Measurements from ENCODE around the gene ZNF500. TPM values are rescaled to one million over a fixed set of nuclear protein-coding genes. Genes with fewer than 3 reads are reported as not detected.

ZNF500 gene
- total RNA-seq, 1 donor from 2014 or later: 14.6 TPM

- H3K27ac ChIP-seq (ENCODE audit: low read depth, low read length): peak overlapping the region; percentile 52
- H3K79me2 ChIP-seq (ENCODE audit: insufficient read depth, low read length): peaks cover 30% of the 10 kb centered on the region
- TF ChIP-seq, protein P1, sequence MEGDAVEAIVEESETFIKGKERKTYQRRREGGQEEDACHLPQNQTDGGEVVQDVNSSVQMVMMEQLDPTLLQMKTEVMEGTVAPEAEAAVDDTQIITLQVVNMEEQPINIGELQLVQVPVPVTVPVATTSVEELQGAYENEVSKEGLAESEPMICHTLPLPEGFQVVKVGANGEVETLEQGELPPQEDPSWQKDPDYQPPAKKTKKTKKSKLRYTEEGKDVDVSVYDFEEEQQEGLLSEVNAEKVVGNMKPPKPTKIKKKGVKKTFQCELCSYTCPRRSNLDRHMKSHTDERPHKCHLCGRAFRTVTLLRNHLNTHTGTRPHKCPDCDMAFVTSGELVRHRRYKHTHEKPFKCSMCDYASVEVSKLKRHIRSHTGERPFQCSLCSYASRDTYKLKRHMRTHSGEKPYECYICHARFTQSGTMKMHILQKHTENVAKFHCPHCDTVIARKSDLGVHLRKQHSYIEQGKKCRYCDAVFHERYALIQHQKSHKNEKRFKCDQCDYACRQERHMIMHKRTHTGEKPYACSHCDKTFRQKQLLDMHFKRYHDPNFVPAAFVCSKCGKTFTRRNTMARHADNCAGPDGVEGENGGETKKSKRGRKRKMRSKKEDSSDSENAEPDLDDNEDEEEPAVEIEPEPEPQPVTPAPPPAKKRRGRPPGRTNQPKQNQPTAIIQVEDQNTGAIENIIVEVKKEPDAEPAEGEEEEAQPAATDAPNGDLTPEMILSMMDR (IDR thresholded peaks at IDR 0.05; ENCODE audit: insufficient read depth, low read depth, low read length): no peak
- TF ChIP-seq EZH2 (IDR thresholded peaks at IDR 0.05; ENCODE audit: insufficient read depth, low read length): no peak
- no peaks in the 10 kb centered on the region for H3K9me3 ChIP-seq (ENCODE audit: insufficient read depth, low read depth, low read length)
- Mint-ChIP-seq H3K9me3 (ENCODE audit: unreplicated experiment) (peaks cover 2% of the 10 kb centered on the region), H3K4me1 (ENCODE audit: low read depth, unreplicated experiment) (peaks cover 13% of the 10 kb centered on the region), H3K36me3 (ENCODE audit: low read depth, unreplicated experiment) (peaks cover 4% of the 10 kb centered on the region), H3K27ac (ENCODE audit: unreplicated experiment) (peak overlapping the region; percentile 86), H3K27me3 (ENCODE audit: low read depth, unreplicated experiment) (no peaks in the 10 kb centered on the region), H3K4me3 (ENCODE audit: unreplicated experiment) (peak overlapping the region; percentile 85)
- peak overlapping the region; percentile 89 for H3K4me2 ChIP-seq (ENCODE audit: low read length)
- peak overlapping the region; percentile 71 for H3K4me3 ChIP-seq (ENCODE audit: insufficient read depth, low read depth, low read length)
- peak overlapping the region; percentile 74 for H3K9ac ChIP-seq (ENCODE audit: low read length)
- H3K27me3 ChIP-seq (ENCODE audit: insufficient read depth, low read length): no peaks in the 10 kb centered on the region
- peaks cover 7% of the 10 kb centered on the region for H3K4me1 ChIP-seq (ENCODE audit: insufficient read depth, low read length)
- peaks cover 6% of the 10 kb centered on the region for H4K20me1 ChIP-seq (ENCODE audit: insufficient read depth, low read length)
- H2AFZ ChIP-seq (ENCODE audit: low read depth, low read length): peak overlapping the region; percentile 94
- DNase-seq (ENCODE audit: low read depth): peak; percentile 82
- no peak for FAIRE-seq
- no peaks in the 10 kb centered on the region for H3K36me3 ChIP-seq (ENCODE audit: insufficient read depth, low read length)
These were observed 1.8 kb upstream of the ZNF500 start for GRCh38 chr16:4768549-4769305.

DNA sequence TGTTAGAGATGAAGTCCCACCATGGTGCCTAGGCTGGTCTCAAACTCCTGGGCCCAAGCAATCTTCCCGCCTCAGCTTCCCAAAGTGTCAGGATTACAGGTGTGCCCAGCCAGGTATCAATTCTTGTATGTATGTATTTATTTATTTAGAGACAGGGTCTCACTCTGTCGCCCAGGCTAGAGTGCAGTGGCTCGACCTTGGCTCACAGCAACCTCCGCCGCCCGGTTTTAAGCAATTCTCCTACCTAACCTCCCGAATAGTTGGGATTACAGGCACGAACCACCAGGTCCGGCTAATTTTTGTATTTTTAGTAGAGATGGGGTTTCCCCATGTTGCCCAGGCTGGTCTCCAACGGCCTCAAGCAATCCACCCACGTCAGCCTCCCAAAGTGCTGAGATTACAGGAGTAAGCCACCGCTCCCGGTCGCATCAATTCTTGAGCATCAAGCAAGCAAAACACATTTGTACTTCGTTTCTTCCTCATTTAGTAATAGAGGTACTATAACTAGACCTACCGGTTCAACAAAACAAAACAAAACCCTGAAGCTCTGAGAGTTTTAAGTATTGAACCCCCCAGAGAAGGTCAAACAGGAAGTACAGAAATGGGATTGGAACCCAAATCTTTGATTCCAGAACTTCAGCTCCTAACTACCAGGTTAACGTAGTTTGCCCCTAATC lies 1.0 kb upstream of the ZNF500 start:
- Mint-ChIP-seq H3K27ac (ENCODE audit: unreplicated experiment) (peak overlapping the region; percentile 86), H3K4me3 (ENCODE audit: unreplicated experiment) (peak overlapping the region; percentile 85), H3K9me3 (ENCODE audit: unreplicated experiment) (peaks cover 2% of the 10 kb centered on the region), H3K27me3 (ENCODE audit: low read depth, unreplicated experiment) (no peaks in the 10 kb centered on the region), H3K36me3 (ENCODE audit: low read depth, unreplicated experiment) (peaks cover 8% of the 10 kb centered on the region), H3K4me1 (ENCODE audit: low read depth, unreplicated experiment) (peaks cover 13% of the 10 kb centered on the region)
- Histone ChIP-seq H3K4me2 (ENCODE audit: low read length) (peak overlapping the region; percentile 89), H3K79me2 (ENCODE audit: insufficient read depth, low read length) (peaks cover 36% of the 10 kb centered on the region), H3K27me3 (ENCODE audit: insufficient read depth, low read length) (no peaks in the 10 kb centered on the region), H2AFZ (ENCODE audit: low read depth, low read length) (peak overlapping the region; percentile 86), H3K4me3 (ENCODE audit: insufficient read depth, low read depth, low read length) (peak overlapping the region; percentile 71), H3K9ac (ENCODE audit: low read length) (peak overlapping the region; percentile 74), H3K9me3 (ENCODE audit: insufficient read depth, low read depth, low read length) (no peaks in the 10 kb centered on the region), H3K27ac (ENCODE audit: low read depth, low read length) (peak overlapping the region; percentile 52), H3K36me3 (ENCODE audit: insufficient read depth, low read length) (no peaks in the 10 kb centered on the region), H4K20me1 (ENCODE audit: insufficient read depth, low read length) (peaks cover 11% of the 10 kb centered on the region), H3K4me1 (ENCODE audit: insufficient read depth, low read length) (peaks cover 7% of the 10 kb centered on the region)
- DNase-seq (ENCODE audit: low read depth) (no peak), FAIRE-seq (no peak)
- TF ChIP-seq, protein P1 (IDR thresholded peaks at IDR 0.05; ENCODE audit: insufficient read depth, low read depth, low read length): no peak
- TF ChIP-seq EZH2 (IDR thresholded peaks at IDR 0.05; ENCODE audit: insufficient read depth, low read length): no peak

Data from astrocyte (in vitro differentiated cells and primary cell).